IPS-18a (cell line): ENCODE data around the gene PIP4K2C.
A peak's percentile ranks its signal among the peaks of the same experiment; 100 is the strongest.

Experiments used
- H3K27ac ChIP-seq: one replicate; pipeline ENCODE4 v1.5.1; 2013; ENCODE audit warnings: low read length
- H3K27me3 ChIP-seq: one replicate; pipeline ENCODE4 v1.6.1; 2013; ENCODE audit warnings: mild to moderate bottlenecking, low read length; ENCODE audit not compliant: control insufficient read depth, insufficient read depth
- H3K36me3 ChIP-seq: one replicate; pipeline ENCODE4 v1.6.1; 2013; ENCODE audit warnings: low read depth, low read length; ENCODE audit not compliant: control insufficient read depth
- H3K4me1 ChIP-seq: one replicate; pipeline ENCODE4 v1.6.1; 2013; ENCODE audit warnings: low read depth, low read length; ENCODE audit not compliant: control insufficient read depth
- H3K4me3 ChIP-seq: one replicate; pipeline ENCODE4 v1.5.1; 2013; ENCODE audit warnings: low read length
- H3K9ac ChIP-seq: one replicate; pipeline ENCODE4 v1.6.1; 2013; ENCODE audit warnings: mild to moderate bottlenecking, low read length, moderate library complexity
- H3K9me3 ChIP-seq: one replicate; pipeline ENCODE4 v1.6.1; 2013; ENCODE audit warnings: low read depth, low read length; ENCODE audit not compliant: control insufficient read depth

PIP4K2C gene

DNA sequence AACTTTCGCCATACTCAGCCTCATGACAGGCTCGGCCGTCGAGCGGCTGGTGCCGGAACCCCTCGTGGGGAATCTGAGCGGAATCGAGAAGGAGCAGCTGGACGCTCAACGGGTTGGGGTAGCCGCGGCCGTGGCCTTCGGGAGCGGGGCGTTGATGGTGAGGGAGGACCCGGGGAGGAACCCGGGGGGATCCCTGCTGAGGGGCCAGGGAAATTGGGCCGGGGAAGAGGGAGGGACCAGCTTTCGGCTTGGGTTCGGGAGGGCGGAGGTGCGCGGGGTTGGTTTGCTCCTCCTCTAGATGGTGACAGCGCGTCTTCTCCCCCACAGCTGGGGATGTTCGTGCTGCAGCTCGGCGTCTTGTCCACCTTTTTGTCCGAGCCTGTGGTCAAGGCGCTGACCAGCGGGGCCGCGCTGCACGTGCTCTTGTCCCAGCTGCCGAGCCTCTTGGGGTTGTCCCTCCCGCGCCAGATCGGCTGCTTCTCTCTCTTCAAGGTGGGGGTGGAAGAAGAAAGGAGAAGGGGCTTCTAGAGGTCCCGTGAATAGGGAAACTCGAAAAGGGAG, 30.0 kb downstream of the PIP4K2C start:
- H3K27ac ChIP-seq = no peak overlapping the region
- peak overlapping the region; percentile 49 for H3K4me3 ChIP-seq
- H3K4me1 ChIP-seq = no peaks in the 10 kb centered on the region
- no peaks in the 10 kb centered on the region for H3K36me3 ChIP-seq
- H3K27me3 ChIP-seq = peaks cover 94% of the 10 kb centered on the region
- H3K9me3 ChIP-seq = no peaks in the 10 kb centered on the region
- H3K9ac ChIP-seq = no peak overlapping the region

DNA sequence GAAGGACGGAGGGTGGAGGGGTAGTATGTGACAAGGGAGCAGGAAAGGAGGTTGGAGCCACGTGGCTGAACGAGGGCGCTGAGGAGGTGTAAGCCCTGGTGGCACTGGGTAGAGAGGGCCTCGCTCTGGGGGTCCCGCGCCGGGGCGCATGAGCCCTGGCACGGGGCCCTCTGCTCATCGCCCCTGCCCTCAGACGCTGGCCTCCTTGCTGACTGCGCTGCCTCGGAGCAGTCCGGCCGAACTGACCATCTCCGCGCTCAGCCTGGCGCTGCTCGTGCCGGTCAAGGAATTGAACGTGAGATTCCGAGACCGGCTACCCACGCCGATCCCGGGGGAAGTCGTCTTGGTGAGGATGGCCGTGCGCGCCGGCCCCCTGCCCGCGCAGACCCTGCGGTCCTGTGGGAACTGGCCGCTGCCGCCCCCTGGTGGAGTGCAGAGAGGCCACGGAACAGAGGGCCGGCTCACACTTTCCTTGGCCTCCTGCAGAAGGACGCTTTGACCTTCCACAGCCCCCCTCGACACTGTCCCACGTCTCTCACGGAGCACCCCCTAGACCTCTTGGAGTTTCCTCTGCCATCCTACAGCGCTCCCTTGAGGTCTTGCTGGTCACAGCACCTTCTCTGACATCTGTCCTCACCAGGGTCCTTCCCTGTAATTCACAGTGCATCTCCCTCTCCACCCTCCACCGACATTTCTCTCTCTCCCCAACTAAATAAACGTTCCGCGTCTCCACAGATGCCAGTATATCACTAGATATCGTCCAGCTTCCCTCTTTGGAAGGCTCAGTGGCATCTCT, 30.7 kb downstream of the PIP4K2C start:
- peak overlapping the region; percentile 49 for H3K4me3 ChIP-seq
- peaks cover 97% of the 10 kb centered on the region for H3K27me3 ChIP-seq
- no peak overlapping the region for H3K9ac ChIP-seq
- H3K27ac ChIP-seq = no peak overlapping the region
- H3K4me1 ChIP-seq = no peaks in the 10 kb centered on the region
- no peaks in the 10 kb centered on the region for H3K9me3 ChIP-seq
- no peaks in the 10 kb centered on the region for H3K36me3 ChIP-seq

DNA sequence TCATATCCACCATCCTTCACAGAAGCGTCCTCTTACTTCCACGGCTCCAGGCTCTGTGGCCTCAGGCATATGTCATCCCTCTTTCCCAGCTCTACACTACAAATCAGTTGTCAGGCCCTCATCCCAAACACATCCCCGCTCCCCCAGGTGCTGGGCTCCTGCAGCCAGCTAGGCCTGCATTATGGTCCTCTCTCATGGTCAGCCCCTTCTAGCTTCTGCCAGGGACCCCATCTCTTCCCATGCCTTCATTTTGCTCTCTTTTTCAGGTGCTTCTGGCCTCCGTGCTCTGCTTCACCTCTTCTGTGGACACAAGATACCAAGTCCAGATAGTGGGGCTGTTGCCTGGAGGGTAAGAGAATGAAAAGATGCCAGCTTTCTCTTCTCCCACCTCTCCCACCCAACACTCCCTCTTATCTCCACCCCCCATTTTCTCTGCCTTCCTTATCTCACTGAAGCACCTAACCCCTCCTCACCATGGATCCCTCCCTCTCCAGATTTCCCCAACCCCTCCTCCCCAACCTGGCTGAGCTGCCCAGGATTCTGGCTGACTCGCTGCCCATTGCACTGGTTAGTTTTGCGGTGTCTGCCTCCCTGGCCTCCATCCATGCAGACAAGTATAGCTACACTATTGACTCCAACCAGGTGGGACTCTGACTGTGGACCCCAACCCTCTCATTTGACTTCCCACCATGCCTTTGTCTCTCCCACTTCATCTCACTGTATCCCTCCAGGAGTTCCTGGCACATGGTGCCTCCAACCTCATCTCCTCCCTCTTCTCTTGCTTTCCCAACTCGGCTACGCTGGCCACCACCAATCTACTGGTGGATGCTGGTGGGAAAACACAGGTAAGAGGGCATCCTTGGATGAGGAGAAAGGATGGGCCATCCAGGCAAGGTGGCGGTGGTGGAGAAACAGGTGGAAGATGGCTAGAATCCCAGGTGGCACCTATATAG, 31.6 kb downstream of the PIP4K2C start:
- Histone ChIP-seq H3K9ac (no peak overlapping the region), H3K9me3 (no peaks in the 10 kb centered on the region), H3K4me1 (peaks cover 4% of the 10 kb centered on the region), H3K27me3 (peaks cover 100% of the 10 kb centered on the region), H3K27ac (no peak overlapping the region), H3K36me3 (no peaks in the 10 kb centered on the region), H3K4me3 (no peak overlapping the region)

DNA sequence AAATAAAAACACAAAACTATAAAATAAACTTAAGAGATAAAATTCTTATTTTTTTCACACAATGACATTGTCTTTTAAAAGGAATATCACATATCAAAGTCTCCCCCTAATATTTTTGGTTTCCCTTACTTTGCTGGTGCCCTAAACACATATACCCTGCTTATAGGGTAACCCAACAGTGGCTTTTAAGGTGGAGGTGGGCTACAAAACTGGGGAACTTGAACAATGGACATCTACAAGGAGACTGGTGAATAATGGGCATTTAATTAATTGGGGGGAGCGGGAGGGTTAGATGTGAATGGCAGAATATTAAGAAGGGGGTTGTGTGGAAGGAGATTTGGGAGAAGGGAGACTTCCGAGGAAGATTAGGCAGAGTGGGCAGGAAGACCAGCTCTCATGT, 32.4 kb downstream of the PIP4K2C start:
- peaks cover 100% of the 10 kb centered on the region for H3K27me3 ChIP-seq
- peaks cover 13% of the 10 kb centered on the region for H3K4me1 ChIP-seq
- no peak overlapping the region for H3K4me3 ChIP-seq
- no peaks in the 10 kb centered on the region for H3K36me3 ChIP-seq
- no peaks in the 10 kb centered on the region for H3K9me3 ChIP-seq
- H3K27ac ChIP-seq = no peak overlapping the region
- no peak overlapping the region for H3K9ac ChIP-seq

DNA sequence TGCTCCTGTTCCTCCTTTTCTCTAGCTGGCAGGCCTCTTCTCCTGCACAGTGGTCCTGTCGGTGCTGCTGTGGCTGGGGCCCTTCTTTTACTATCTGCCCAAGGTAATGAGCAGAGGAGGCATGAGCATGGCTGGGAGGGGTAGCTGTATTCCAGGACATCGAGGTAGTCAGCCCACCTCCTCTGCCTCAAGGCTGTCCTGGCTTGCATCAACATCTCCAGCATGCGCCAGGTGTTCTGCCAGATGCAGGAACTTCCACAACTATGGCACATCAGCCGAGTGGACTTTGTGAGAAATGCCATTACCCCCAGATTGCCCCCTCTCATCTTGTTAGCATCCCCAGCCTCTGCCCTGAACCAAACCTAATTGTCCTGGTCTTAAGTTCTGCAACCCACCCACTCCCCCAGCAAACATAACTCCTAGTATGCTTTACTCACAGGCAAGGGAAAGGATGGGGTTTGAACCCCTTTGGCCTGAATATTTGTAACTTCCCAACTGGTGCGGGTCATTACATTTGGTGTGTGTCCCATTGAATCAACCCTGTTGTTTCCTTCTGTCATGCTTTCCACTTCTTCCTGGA, 32.9 kb downstream of the PIP4K2C start:
- no peaks in the 10 kb centered on the region for H3K36me3 ChIP-seq
- no peak overlapping the region for H3K27ac ChIP-seq
- peaks cover 100% of the 10 kb centered on the region for H3K27me3 ChIP-seq
- no peak overlapping the region for H3K9ac ChIP-seq
- H3K4me1 ChIP-seq = peaks cover 15% of the 10 kb centered on the region
- H3K9me3 ChIP-seq = no peaks in the 10 kb centered on the region
- H3K4me3 ChIP-seq = no peak overlapping the region

DNA sequence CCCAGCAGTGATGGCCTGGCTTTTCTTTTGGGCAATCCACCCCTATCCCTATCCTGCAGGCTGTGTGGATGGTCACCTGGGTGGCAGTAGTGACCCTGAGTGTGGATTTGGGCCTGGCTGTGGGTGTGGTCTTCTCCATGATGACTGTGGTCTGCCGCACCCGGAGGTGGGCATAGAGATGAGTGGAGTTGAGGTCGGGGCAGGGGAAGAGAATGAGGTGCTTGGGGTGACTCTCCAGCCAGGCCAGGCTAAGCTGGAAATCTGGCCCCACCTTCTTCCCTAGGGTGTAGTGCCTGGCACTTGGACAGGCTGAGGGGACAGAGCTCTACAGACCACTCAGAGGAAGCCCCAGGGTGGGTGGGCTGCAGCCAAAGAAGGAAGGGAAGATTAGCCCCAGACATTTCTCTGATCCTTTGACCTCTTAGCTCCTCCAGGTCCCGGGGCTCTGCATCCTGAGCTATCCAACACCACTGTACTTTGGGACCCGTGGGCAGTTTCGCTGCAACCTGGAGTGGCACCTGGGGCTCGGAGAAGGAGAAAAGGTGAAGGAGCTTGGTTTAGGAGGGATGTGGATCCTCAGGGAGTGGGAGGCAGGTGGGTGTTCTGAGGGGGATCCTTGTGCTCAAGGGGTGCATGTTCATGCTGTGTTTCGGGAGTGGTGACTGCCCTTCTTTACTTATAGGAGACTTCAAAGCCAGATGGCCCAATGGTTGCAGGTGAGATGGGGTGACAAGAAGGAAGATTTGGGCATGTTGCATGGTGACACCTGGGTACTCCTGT, 33.6 kb downstream of the PIP4K2C start:
- no peak overlapping the region for H3K9ac ChIP-seq
- H3K36me3 ChIP-seq = no peaks in the 10 kb centered on the region
- no peak overlapping the region for H3K27ac ChIP-seq
- H3K9me3 ChIP-seq = no peaks in the 10 kb centered on the region
- peaks cover 100% of the 10 kb centered on the region for H3K27me3 ChIP-seq
- peaks cover 15% of the 10 kb centered on the region for H3K4me1 ChIP-seq
- no peak overlapping the region for H3K4me3 ChIP-seq

DNA sequence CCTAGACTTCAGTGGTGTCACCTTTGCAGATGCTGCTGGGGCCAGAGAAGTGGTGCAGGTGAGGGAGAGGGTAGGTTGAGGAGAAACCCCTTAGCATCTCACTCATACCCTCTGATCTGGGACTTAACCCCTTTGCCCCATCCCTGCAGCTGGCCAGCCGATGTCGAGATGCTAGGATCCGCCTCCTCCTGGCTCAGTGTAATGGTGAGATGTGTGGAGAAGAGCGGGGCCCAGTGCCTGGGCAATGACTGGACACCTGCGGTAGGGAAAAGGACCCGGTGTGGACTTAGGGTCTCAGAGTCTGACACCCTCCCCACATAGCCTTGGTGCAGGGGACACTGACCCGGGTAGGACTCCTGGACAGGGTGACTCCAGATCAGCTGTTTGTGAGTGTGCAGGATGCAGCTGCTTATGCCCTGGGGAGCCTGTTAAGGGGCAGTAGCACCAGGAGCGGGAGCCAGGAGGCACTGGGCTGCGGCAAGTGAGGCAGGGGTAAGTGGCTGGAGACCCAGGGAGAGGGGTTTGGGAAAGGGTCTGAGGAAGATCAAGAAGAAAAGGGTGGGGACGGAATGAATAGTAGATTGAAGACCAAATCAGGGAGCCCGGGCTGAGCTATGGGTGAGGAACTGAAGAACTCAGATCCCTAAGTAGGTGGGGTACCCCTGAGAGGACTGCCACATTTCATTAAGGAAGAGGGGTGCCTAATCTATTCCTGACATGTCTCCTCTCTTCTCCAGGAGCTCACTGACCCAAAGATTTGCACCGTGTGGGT, 34.5 kb downstream of the PIP4K2C start:
- peaks cover 15% of the 10 kb centered on the region for H3K4me1 ChIP-seq
- no peak overlapping the region for H3K4me3 ChIP-seq
- H3K9ac ChIP-seq = no peak overlapping the region
- no peaks in the 10 kb centered on the region for H3K9me3 ChIP-seq
- no peaks in the 10 kb centered on the region for H3K36me3 ChIP-seq
- peaks cover 100% of the 10 kb centered on the region for H3K27me3 ChIP-seq
- no peak overlapping the region for H3K27ac ChIP-seq

DNA sequence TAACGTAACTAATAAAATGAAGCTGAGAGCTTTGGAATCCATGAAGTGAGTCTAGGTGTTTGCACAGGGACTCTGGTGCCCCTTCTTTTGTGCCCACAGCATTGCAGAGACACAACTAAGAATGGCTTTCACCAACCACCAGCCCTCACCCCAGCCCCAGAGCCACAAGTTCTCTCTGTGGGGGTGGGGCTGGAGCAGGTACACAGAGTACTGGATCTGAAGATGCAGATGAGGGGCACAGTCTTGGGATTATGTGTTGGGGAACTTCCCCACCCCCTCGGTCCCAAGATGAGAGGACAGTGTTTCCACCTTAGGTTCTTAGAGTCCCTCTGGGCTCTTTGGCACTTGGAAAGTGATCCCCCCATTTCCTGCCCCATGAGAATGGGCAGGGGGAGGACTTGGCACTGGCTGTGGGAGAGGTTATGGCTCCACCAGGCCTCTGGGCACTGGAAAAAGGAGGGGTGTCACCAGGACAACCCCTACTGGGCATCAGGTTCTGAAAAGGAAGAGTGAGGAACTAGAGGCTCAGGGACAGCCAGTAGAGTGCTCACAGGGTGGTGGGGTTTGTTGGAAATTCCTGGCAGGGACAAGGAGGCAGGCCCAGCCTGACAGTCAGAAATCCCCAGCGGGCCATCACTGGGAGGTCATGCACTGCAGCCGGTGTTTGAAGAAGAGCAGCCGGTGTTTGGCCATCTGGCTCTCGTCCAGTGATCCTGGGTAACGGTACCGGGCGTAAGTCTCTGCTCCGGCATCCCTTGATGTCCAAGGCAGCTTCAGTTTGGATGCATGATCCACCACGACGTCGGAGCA, 35.3 kb downstream of the PIP4K2C start:
- H3K27ac ChIP-seq = no peak overlapping the region
- no peaks in the 10 kb centered on the region for H3K36me3 ChIP-seq
- H3K4me1 ChIP-seq = peaks cover 16% of the 10 kb centered on the region
- no peak overlapping the region for H3K4me3 ChIP-seq
- no peaks in the 10 kb centered on the region for H3K9me3 ChIP-seq
- H3K9ac ChIP-seq = no peak overlapping the region
- peaks cover 100% of the 10 kb centered on the region for H3K27me3 ChIP-seq

DNA sequence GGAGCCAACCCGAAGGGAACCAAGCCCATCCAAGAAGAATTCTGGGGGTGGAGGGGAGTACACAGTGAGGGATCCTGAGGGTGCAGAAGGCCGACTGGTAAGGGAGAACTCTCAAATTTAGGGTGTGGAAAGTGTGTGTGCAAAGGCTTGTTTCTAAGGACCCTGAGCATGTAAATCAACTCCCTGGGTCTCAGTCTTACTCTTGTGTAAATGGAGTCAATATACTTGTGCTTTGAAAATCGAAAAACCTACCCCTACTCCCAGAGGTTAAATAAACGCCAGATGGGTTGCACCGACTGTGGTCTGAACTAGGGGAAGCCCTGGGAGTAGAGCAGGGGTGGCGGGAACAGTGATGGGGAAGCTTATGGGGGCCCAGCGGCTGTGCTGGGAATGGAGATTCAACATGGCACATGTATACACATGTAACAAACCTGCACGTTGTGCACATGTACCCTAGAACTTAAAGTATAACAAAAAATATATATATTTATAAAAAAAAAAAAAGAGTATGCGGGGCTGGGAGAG, 36.0 kb downstream of the PIP4K2C start:
- no peak overlapping the region for H3K27ac ChIP-seq
- H3K4me1 ChIP-seq = peaks cover 18% of the 10 kb centered on the region
- no peaks in the 10 kb centered on the region for H3K9me3 ChIP-seq
- no peak overlapping the region for H3K9ac ChIP-seq
- no peaks in the 10 kb centered on the region for H3K36me3 ChIP-seq
- H3K27me3 ChIP-seq = peaks cover 100% of the 10 kb centered on the region
- H3K4me3 ChIP-seq = no peak overlapping the region
